UCSD-AML1 (cell line): ENCODE results near the gene C10orf71.

Experiments used
- DNase-seq: peaks from one replicate; lab custom pipeline; 2025; ENCODE audit not compliant: unreplicated experiment; lab: John Stamatoyannopoulos, UW

The C10orf71 gene

DNA sequence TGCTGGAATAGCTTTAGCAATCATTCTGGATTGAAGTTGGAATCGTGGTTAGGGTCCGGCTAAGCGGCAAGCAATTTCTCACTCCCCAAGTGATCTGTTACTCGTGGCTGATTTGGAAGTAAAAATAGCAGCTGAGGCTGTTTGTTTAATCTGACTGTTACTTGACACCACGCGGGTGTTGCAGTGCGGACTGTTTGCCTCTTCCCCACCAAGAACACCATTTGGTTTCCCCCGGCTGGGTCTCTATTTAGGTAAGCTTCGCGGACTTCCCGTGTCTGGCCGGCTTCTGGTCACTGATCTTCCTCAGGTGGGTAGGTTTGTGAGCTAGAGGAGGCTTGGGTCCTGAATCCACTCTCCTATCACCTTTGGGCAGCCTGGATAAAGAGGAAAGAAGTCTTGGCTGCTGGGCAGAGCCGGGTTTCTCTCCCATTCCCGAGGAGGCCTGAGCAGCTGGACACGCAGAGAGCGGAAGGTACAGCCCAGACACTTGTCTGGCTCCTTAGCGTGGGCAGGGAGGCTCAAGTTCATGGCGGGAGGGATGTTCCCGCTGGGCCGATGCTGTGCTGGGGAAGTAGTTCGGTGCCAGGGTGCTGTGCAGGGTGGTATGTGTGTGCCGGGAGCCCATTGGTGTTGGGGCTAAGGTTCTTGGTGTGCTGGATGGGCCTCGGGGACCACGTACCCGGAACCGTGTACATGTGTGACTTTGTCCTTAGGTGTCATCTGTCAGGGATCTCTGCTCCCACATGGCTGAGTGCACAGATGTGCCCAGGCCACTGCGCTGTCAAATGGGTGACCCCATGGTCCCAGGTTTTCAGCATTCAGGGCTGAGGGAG lies at the start of gene C10orf71:
Gene C10orf71, plus strand, starts transcription at position 188 of the 833 bp plus-strand sequence. CDS start 23,376 bp downstream, outside the sequence.
- no peak for DNase-seq

DNA sequence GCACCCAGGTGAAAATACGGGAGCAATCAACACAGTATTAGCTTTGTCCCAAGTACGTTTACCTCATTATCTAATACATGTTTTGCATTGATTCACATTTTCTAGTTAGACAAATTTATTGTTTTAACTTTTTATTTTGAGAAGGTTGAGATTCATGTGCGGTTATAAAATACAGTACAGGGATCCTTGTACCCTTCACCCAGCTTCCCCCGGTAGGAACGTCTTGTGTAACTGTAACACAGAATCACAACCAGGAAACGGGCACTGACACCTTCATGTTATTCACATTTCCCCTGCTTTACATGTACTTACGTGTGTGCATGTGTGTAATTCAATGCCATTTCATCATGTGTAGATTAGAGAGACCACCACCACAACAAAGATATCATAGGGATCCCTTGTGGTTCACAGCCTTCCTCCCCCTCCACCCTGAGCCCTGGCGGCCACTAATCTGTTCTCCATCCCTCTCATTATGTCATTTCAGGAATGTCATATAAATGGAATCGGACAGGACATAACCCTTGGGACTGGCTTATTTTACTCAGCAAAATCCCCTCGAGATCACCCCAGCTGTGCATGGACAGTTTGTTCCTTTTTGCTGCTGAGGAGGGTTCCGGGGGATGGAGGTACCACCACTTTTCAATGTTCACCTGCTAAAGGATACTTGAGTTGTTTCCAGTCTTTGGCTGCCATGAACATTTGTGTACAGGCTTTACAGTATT lies 46.5 kb upstream of the C10orf71 start:
- no peak for DNase-seq

GRCh38 chr10:49253340-49253906 lies 45.5 kb upstream of the C10orf71 start:
- DNase-seq, result peak; percentile 55

DNA sequence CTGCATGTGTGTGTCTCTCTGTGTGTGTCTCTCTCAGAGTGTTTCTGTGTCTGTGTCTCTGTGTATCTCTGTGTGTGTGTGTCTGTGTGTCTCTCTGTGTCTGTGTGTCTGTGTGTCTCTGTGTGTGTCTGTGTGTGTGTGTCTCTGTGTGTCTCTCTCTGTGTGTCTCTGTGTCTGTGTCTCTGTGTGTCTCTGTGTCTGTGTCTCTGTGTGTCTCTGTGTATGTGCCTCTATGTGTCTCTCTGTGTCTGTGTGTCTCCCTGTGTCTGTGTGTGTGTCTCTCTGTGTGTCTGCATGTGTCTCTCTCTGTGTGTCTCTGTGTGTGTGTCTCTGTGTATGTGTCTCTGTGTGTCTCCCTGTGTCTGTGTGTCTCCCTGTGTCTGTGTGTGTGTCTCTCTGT lies 44.8 kb upstream of the C10orf71 start:
- DNase-seq, result no peak

GRCh38 chr10:49254556-49255318 lies 44.2 kb upstream of the C10orf71 start:
- peak; percentile 80 for DNase-seq

- DNase-seq, result no peak
Observed at GRCh38 chr10:49255883-49256282, 43.1 kb upstream of the C10orf71 start.

- no peak for DNase-seq
Observed at GRCh38 chr10:49257154-49257553, 41.8 kb upstream of the C10orf71 start.

DNA sequence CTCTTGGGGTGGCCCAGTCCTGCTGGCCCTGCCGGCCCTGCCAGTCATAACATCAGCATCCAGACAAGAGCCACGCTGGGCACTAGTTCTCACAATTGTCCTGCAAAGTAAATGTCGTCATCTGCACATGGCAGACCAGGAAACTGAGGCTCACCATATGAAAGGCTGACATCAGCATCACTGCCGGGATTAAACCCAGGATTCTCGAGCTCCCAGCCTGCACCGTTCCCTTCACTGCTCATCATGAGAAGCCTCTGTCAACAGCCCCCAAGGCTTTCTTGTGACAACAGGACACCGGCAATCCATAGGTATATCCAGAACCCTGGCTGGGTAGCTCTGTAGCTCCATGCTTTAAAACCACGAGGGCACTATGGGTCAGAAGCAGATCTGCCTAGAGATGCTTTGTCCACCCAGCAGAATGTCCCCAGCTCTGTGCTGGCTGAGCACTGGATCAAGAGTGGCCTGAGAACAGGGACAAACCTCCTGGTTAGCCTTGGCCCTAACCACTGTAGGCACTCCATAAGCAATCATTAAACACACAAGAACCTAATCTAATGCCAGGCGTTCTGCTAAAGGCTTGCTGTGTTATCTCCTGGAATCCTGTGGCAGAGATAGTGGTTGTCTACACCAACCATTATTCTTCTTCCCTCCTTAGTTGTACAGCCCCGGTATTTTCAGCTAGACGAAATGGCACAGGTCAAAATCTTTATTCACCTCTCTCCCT lies 41.2 kb upstream of the C10orf71 start:
- no peak for DNase-seq

- DNase-seq, result no peak
Observed at GRCh38 chr10:49258350-49258683, 40.7 kb upstream of the C10orf71 start.

GRCh38 chr10:49260644-49261296 lies 38.2 kb upstream of the C10orf71 start:
- DNase-seq, result no peak

DNA sequence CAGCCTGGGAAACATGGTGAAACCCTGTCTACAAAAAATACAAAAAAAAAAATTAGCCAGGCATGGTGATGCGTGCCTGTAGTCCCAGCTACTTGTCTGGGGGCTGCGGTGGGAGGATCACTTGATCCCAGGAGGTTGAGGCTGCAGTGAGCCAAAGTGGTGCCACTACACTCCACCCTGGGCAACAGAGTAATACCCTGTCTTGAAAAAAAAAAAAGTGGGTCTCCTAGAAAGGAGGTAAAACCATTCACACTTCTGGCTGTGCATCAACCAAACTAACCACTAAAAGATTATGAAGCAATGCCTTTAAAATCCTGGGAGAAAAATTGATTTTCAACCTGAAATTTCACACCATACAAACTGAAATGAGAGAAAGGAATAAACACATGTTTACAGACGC lies 35.4 kb upstream of the C10orf71 start:
- DNase-seq, result no peak

DNA sequence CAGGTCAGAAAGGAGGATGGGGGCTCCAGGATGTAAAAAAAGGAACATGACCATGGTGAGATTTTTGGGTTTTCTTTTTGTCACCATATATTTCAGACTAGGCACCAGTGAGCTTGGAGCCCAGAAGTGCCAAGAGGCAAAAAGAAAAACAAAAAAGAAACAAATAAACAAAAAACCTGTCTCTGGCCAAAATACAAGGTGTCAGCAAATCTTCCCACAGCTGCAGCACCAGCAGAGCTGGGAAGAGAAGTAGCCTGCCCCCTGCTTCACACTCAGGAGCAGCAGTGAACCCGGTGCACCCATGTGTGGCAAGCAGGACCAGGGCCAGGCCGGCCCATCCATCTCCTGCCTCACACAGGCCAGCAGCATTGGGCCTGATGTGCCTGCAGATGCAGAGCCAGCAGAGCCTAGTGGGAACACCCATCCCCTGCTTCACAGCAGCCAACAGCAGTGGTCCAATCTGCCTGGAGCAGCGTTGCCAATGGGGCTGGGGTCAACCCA lies 34.7 kb upstream of the C10orf71 start:
- DNase-seq, result no peak

DNA sequence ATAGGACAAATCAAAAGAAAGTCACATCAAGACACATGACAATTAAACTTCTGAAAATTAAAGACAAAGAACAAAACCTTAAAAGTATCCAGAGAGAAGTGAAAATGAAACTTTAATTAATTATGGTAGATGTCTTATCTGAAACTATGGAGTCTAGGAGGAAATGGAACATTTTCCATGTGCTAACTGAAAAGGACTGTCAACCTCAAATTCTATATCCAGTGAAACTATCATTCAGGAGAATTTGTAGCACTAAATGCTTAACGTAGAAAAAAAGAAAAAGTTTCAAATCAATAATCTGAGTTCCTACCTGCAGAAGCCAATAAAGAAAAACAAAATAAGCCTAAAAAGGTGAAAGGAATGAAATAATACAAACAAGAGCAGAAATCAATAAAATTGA lies 33.1 kb upstream of the C10orf71 start:
- DNase-seq, result no peak

- DNase-seq, result no peak
Observed at GRCh38 chr10:49268185-49268584, 30.8 kb upstream of the C10orf71 start.

- no peak for DNase-seq
Observed at GRCh38 chr10:49269523-49269922, 29.4 kb upstream of the C10orf71 start.

- no peak for DNase-seq
Observed at GRCh38 chr10:49270565-49270964, 28.4 kb upstream of the C10orf71 start.

DNA sequence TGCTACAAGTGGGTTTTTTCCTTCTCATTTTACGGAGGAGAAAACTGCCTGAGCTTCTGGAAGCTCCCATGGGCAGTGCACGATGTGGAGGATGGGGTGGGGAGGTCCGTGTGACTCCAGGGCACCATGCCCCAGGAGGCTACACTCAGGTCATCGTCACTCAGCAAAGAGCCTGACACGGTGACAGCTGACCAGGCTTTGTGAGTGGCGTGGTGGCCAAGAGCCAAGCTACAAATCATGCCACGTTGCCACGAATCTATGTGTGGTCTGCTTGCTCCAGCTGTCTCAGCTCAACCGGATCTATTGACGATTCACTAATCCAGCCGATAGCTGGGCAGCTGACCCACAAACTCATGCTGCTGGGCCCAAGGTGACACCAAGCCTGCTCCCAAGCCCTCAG lies 27.6 kb upstream of the C10orf71 start:
- no peak for DNase-seq

- peak; percentile 57 for DNase-seq
Observed at GRCh38 chr10:49272251-49273081, 26.5 kb upstream of the C10orf71 start.

DNA sequence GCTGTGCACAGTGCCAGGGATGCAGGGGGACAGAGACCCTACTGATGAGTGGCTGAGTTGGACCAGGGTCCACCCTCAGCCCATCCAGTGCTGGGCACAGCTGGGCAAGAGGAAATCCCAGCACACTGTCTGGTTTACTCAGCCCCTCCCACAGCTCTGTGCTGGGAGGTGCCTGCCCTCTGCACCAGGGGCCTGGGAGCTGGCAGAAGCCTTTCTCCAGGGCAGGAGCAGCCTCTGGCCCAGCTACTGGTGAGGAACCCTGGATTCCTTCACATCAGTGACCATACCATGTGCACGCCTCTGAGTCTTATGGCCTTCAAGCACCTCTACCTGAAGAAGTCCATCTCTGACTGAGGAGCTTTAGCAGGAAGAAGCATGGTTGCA lies 25.9 kb upstream of the C10orf71 start:
- no peak for DNase-seq
